ENCODE data around the gene PIK3R5. TPM values are rescaled to one million over a fixed set of nuclear protein-coding genes. Genes with fewer than 3 reads are reported as not detected.

The PIK3R5 gene
- polyA plus RNA-seq, 2 of the 4 experiments (the other 2 are of a cell fraction) = 0.01 TPM; not detected in 1

DNA sequence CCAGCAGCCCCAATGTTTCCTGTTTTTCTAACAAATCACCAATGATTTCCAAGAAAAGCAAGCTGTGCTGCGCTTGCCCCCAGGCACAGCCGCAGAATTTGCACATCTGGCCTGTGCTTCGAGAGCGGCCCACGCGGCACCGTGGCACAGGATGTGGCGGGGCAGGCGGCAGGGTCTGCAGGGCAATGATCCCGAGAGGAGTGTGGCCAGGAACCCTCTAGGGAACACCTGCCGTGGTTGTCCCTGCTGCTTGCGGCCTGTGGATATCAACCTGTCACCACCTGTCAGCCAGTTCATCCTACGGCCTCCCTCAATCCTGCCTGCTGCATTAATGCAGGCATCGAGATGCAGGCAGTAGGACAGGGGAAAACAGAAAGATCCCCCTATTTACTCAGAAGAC is 24.0 kb downstream of the PIK3R5 start:
- Histone ChIP-seq H3K4me3 (no peak overlapping the region), H3K9me3 (peaks cover 12% of the 10 kb centered on the region; the same call in 2 of the 3 replicates), H3K4me1 (no peaks in the 10 kb centered on the region), H3K27ac (no peak overlapping the region), H3K4me2 (no peak overlapping the region)
- CTCF ChIA-PET = interaction anchor here (1.1 kb wide), 1 partner anchor 56 kb away, joined by 3 read pairs; no protein-coding TSS in a partner anchor
- TF ChIP-seq RAD21 (conservative IDR thresholded peaks at IDR 0.05 in 1 of 2, IDR thresholded peaks at IDR 0.05 in 1 of 2) (no peak), HOXB5 (CRISPR knock-in tag; IDR thresholded peaks at IDR 0.05) (no peak), NR3C1 (IDR thresholded peaks at IDR 0.05) (no peak), SREBF2 (IDR thresholded peaks at IDR 0.05) (no peak), RNF2 (IDR thresholded peaks at IDR 0.05; ENCODE audit: borderline replicate concordance, low read depth) (no peak), EP300 (IDR thresholded peaks at IDR 0.05) (no peak), EHF (CRISPR knock-in tag; IDR thresholded peaks at IDR 0.05) (no peak), TP53 (CRISPR knock-in tag; IDR thresholded peaks at IDR 0.05) (no peak), EHMT2 (IDR thresholded peaks at IDR 0.05; ENCODE audit: low read depth) (no peak), CBX8 (IDR thresholded peaks at IDR 0.05) (no peak), HEYL (CRISPR knock-in tag; IDR thresholded peaks at IDR 0.05) (no peak), HDAC2 (IDR thresholded peaks at IDR 0.05) (no peak), FOXS1 (CRISPR knock-in tag; IDR thresholded peaks at IDR 0.05) (no peak)
- TF ChIP-seq, protein P1, sequence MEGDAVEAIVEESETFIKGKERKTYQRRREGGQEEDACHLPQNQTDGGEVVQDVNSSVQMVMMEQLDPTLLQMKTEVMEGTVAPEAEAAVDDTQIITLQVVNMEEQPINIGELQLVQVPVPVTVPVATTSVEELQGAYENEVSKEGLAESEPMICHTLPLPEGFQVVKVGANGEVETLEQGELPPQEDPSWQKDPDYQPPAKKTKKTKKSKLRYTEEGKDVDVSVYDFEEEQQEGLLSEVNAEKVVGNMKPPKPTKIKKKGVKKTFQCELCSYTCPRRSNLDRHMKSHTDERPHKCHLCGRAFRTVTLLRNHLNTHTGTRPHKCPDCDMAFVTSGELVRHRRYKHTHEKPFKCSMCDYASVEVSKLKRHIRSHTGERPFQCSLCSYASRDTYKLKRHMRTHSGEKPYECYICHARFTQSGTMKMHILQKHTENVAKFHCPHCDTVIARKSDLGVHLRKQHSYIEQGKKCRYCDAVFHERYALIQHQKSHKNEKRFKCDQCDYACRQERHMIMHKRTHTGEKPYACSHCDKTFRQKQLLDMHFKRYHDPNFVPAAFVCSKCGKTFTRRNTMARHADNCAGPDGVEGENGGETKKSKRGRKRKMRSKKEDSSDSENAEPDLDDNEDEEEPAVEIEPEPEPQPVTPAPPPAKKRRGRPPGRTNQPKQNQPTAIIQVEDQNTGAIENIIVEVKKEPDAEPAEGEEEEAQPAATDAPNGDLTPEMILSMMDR (IDR thresholded peaks at IDR 0.05) = no peak
- TF ChIP-seq, protein P2, sequence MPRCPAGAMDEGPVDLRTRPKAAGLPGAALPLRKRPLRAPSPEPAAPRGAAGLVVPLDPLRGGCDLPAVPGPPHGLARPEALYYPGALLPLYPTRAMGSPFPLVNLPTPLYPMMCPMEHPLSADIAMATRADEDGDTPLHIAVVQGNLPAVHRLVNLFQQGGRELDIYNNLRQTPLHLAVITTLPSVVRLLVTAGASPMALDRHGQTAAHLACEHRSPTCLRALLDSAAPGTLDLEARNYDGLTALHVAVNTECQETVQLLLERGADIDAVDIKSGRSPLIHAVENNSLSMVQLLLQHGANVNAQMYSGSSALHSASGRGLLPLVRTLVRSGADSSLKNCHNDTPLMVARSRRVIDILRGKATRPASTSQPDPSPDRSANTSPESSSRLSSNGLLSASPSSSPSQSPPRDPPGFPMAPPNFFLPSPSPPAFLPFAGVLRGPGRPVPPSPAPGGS (IDR thresholded peaks at IDR 0.05) = no peak
- no peak for ATAC-seq
- 69% methylated on average over 14 of the region's 14 CpGs for whole genome bisulfite sequencing (ENCODE audit: missing lambda C conversion rate)
- no peak for FAIRE-seq
- POLR2A ChIA-PET = no interaction called here
- DNase-seq (ENCODE audit: low read depth in 1 of 2, low spot score in 1 of 2) = no peak

DNA sequence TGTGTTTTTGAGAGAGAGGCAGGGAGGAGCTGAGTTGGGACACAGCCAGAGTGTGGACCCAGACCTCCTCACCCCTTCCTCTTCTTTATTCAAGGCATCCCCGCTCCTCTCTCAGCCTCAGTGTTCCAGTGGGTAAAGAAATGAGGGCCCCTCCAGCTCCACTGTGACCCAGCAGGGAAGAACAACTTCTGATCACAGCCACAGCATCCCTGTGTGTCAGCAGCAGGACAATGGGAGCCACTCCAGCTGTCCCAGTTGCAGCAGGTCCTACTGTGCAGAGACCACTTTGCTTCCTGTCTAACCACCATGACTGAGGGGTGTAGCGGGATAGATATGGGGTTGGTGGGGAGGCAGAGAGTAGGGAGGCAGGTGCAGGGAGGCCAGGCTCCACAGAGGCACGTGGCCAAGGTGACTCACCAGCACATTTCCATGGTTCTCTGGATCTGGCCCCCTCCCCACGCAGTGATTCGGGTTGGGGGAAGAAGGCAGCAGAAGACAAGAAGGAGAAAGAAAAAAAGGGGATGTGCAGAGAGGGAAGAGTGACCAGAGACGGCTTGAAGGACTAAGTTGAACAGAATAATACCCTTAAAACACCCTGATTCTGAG is 24.5 kb downstream of the PIK3R5 start:
- ATAC-seq (peak in 1 of 2 experiments; percentile 25; a peak in 1 of 6 replicates), FAIRE-seq (no peak), DNase-seq (ENCODE audit: low read depth in 1 of 2, low spot score in 1 of 2) (no peak)
- 19% methylated on average over 6 of the region's 6 CpGs for WGBS (ENCODE audit: missing lambda C conversion rate)
- CTCF ChIA-PET = interaction anchor here (1.2 to 1.4 kb wide), 2 partner anchors 10 to 17 kb away, joined by 3 to 4 read pairs; no protein-coding TSS in a partner anchor
- no peak for TF ChIP-seq CEBPB (IDR thresholded peaks at IDR 0.05)
- no peak for TF ChIP-seq ZNF302 (CRISPR knock-in tag; IDR thresholded peaks at IDR 0.05)
- TF ChIP-seq CHD2 (IDR thresholded peaks at IDR 0.05; ENCODE audit: low read length, partially characterized antibody) = no peak
- no peak for TF ChIP-seq JUNB (IDR thresholded peaks at IDR 0.05)
- TF ChIP-seq, protein P3, sequence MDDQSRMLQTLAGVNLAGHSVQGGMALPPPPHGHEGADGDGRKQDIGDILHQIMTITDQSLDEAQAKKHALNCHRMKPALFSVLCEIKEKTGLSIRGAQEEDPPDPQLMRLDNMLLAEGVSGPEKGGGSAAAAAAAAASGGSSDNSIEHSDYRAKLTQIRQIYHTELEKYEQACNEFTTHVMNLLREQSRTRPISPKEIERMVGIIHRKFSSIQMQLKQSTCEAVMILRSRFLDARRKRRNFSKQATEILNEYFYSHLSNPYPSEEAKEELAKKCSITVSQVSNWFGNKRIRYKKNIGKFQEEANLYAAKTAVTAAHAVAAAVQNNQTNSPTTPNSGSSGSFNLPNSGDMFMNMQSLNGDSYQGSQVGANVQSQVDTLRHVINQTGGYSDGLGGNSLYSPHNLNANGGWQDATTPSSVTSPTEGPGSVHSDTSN (IDR thresholded peaks at IDR 0.05) = no peak
- no peak for TF ChIP-seq RAD21 (conservative IDR thresholded peaks at IDR 0.05 in 1 of 2, IDR thresholded peaks at IDR 0.05 in 1 of 2)
- TF ChIP-seq CBX8 (IDR thresholded peaks at IDR 0.05) = no peak
- TF ChIP-seq JUN (IDR thresholded peaks at IDR 0.05) = no peak
- TF ChIP-seq ESRRA (IDR thresholded peaks at IDR 0.05; ENCODE audit: borderline replicate concordance, low read length) = no peak
- TF ChIP-seq SMC3 (IDR thresholded peaks at IDR 0.05) = no peak
- no peak for TF ChIP-seq TFCP2L1 (CRISPR knock-in tag; IDR thresholded peaks at IDR 0.05)
- TF ChIP-seq FOSB (CRISPR knock-in tag; IDR thresholded peaks at IDR 0.05) = no peak
- no peak for TF ChIP-seq SREBF2 (IDR thresholded peaks at IDR 0.05)
- TF ChIP-seq HOXB5 (CRISPR knock-in tag; IDR thresholded peaks at IDR 0.05) = no peak
- no peak for TF ChIP-seq NPAS2 (CRISPR knock-in tag; IDR thresholded peaks at IDR 0.05; ENCODE audit: borderline replicate concordance)
- TF ChIP-seq ZSCAN20 (CRISPR knock-in tag; IDR thresholded peaks at IDR 0.05) = no peak
- TF ChIP-seq KDM5A (IDR thresholded peaks at IDR 0.05) = no peak
- TF ChIP-seq, protein P4, sequence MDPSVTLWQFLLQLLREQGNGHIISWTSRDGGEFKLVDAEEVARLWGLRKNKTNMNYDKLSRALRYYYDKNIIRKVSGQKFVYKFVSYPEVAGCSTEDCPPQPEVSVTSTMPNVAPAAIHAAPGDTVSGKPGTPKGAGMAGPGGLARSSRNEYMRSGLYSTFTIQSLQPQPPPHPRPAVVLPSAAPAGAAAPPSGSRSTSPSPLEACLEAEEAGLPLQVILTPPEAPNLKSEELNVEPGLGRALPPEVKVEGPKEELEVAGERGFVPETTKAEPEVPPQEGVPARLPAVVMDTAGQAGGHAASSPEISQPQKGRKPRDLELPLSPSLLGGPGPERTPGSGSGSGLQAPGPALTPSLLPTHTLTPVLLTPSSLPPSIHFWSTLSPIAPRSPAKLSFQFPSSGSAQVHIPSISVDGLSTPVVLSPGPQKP (IDR thresholded peaks at IDR 0.05; ENCODE audit: low read depth, low read length) = no peak
- TF ChIP-seq POLR2AphosphoS2 (conservative IDR thresholded peaks at IDR 0.05; ENCODE audit: low read length) = no peak
- no peak for TF ChIP-seq BHLHE40 (IDR thresholded peaks at IDR 0.05; ENCODE audit: low read depth, low read length)
- Histone ChIP-seq H3K27ac (no peak overlapping the region), H3K4me3 (no peak overlapping the region), H3K9me3 (peaks cover 9% of the 10 kb centered on the region; the same call in 2 of the 3 replicates), H3K4me2 (no peak overlapping the region), H3K4me1 (no peaks in the 10 kb centered on the region)
- POLR2A ChIA-PET = no interaction called here

All from A549 (cell line).